ENCODE data around the gene FBXL14.

DNA sequence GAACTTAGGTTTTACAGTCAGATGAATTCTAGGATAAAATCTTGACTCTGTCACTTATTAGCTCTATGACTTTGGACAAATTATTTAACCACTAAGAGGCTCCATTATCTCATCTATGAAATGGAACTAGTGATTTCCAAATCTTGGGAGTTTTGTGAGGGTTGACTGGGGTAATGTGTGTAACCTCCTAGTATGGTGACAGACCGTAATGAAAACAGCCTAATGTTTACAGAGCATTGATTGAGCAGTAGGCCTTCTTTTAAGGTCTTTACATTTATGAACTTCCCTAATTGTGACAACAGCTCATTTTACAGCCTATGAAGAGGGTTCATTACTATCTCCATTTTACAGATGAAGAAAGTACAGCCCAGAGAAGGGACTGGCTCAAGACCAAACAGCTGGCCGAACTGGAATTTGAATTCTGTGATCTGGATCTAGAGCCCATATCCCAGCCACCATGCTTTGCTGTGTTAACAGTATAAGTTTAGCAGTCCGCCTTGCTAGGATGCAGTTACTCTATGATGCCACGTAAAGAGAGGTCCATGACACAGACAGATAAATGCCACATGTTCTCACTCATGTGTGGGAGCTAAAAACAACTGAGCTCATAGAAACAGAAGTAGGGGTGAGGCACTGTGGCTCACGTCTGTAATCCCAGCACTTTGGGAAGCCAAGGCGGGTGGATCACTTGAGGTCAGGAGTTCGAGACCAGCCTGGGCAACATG lies 9.1 kb upstream of the FBXL14 start:
- TF ChIP-seq CTCF (conservative IDR thresholded peaks at IDR 0.05 in 1 of 2, IDR thresholded peaks at IDR 0.05 in 1 of 2; ENCODE audit: extremely low read depth in 1 of 2, insufficient read depth in 1 of 2, low read depth in 1 of 2, low read length in 2 of 2), result no peak
- no peak for TF ChIP-seq EZH2 (IDR thresholded peaks at IDR 0.05; ENCODE audit: borderline replicate concordance, low read length)
